Effector CD8-positive, alpha-beta T cell (primary cell): Measurements from ENCODE around the gene CRISPLD2.

ENCODE experiments used
- DNase-seq: peaks from one replicate; lab custom pipeline; 2025; lab: John Stamatoyannopoulos, UW

The CRISPLD2 gene

GRCh38 chr16:84884246-84884595, 64.4 kb downstream of the CRISPLD2 start:
- DNase-seq = no peak

DNA sequence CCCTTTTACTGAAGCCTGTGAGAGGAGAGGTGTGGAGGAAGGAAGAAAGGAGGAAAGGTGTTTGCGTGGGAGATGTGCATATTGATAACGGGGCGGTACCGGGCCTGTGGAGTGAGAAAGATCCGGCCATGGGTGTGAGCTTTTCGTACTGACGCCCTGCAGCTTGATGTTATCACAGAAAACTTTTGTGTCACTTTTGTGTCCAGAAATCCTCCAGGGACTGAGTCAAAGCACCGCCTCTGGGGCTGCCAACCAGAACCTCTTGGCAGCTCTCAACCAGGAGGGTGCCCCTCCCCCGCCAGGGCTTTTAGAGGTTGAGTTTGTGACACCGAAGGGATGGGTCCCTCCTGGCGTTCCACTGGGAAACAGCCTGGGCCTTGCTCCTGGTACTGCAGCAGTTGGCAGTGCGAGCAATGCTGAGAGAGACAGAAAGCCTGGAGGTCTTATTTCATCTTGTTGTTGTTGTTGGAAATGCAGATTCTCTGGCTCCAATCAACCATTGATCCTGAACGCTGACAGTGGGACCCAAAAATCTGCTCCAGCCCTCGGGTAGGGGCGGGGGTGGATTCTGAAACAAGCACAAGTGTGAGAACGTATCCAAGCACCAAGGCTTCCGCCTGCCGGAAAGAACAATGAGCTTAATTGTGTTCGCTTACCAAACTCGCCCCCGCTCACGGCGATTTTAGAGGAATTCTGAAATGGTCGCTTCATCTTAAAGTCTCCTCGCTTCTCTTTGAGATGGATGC, 65.0 kb downstream of the CRISPLD2 start:
- no peak for DNase-seq

- DNase-seq = no peak
Measured at GRCh38 chr16:84885342-84885910, 65.6 kb downstream of the CRISPLD2 start.

DNA sequence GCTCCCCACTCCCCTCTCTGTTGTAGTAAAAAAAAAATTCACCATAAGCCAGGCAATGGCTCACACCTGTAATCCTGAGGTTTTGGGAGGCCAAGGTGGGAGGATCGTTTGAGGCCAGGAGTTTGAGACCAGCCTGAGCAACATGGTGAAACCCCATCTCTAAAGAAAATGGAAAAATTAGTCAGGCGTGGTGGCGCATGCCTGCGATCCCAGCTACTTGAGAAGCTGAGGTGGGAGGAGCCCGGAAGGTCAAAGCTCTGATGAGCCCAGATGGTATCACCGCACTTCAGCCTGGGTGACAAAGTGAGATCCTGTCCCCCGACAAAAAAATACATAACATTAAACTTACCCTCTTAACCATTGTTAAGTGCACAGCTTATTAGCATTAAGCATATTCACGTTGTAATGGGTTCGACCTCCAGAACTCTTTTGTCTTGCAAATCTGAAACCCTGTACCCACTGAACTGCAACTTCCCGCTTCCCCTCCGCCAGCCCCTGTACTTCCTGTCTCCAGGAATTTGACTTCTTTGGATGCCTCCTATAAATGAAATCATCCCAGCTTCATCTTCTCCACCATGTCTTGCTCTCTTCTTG, 66.8 kb downstream of the CRISPLD2 start:
- no peak for DNase-seq

DNA sequence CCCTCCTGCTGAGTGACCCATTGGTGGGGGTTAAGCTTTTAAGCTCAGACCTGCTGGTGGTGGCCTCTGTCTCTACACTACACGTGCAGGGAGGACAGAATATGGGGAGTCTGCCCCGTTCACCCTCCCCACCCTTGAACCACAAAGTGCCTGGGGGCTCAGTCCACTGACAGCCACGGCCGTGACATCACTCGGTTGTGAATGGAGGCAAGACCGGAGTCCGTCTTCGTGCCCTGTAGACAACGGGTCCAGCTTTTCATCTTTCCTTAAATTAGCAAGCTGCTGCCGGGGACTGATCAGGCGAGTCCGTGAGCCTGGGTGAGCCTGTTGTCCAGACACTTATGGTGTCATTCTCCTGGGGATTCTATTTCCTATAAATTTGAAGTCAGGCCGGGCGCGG, 67.4 kb downstream of the CRISPLD2 start:
- DNase-seq = no peak

- DNase-seq = no peak
Measured at GRCh38 chr16:84888450-84888849, 68.7 kb downstream of the CRISPLD2 start.

- no peak for DNase-seq
Measured at GRCh38 chr16:84889066-84889465, 69.3 kb downstream of the CRISPLD2 start.

- DNase-seq = no peak
Measured at GRCh38 chr16:84890427-84890826, 70.6 kb downstream of the CRISPLD2 start.

GRCh38 chr16:84891149-84891795, 71.5 kb downstream of the CRISPLD2 start:
- no peak for DNase-seq

- DNase-seq = no peak
Measured at GRCh38 chr16:84892097-84892496, 72.3 kb downstream of the CRISPLD2 start.

GRCh38 chr16:84893467-84893848, 73.7 kb downstream of the CRISPLD2 start:
- no peak for DNase-seq

GRCh38 chr16:84893849-84894599, 74.2 kb downstream of the CRISPLD2 start:
- DNase-seq = no peak

GRCh38 chr16:84895016-84895415, 75.2 kb downstream of the CRISPLD2 start:
- DNase-seq = no peak

GRCh38 chr16:84896847-84897246, 77.1 kb downstream of the CRISPLD2 start:
- no peak for DNase-seq

- no peak for DNase-seq
Measured at GRCh38 chr16:84897911-84898377, 78.2 kb downstream of the CRISPLD2 start.

GRCh38 chr16:84898447-84898846, 78.7 kb downstream of the CRISPLD2 start:
- DNase-seq = no peak

GRCh38 chr16:84899414-84899813, 79.6 kb downstream of the CRISPLD2 start:
- DNase-seq = no peak

DNA sequence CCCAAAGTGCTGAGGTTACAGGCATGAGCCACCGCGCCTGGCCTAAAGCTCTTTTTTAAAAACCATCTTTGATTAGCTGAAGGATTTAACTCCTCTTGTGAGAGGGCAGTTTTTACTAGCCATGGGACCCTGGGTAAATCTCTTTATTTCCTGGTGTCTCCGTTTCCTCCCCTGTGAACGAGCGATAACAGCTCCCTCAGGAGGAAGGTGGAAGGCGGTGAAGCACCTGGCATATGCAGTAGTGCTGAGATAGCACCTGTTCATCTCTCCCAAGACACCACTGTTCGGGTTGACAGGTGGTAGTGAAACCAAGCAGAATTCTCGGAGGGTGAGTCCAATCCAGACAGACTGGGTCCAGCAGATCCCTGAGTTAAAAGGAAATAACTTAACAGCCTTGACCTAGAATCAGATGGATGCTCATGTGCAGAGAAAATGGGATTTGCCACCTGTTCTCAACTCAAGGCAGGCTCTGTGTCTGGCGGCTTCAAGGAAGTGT, 86.2 kb downstream of the CRISPLD2 start:
- DNase-seq = no peak

DNA sequence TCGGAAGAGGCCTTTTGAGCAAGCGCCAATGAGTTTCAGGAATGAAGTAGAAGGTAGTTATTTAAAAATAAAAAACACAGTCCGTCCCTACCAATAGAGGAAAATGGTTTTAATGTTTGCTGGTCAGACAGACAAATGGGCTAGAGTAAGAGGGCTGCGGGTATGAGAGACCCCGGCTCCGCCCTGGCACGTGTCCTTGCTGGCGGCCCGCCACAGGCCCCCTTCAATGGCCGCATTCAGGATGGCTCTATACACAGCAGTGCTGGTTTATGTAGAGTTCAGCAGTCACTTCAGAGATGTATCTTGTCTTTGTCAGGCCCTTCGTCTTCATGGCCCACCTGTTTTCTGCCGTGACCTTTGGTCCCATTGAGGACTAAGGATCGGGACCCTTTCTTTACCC, 87.3 kb downstream of the CRISPLD2 start:
- no peak for DNase-seq

DNA sequence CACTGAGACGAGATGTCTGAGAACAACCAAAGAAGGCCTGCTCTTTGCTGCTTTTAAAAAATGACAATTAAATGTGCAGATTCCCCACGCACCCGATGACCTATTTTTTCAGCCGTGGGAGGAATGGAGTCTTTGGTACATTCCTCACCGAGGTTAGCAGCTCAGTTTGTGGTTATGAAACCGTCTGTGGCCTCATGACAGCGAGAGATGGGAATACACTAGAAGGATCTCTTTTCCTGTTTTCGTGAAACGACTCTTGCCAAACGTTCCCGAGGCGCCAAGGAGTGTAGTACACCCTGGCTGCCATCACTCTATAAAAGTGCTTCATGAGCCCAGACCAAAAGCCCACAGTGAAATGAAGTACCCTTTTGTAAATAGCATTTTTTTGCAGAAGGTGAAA, 87.8 kb downstream of the CRISPLD2 start:
- no peak for DNase-seq

- no peak for DNase-seq
Measured at GRCh38 chr16:84909476-84910085, 89.8 kb downstream of the CRISPLD2 start.
